GM23248 (cell line): ENCODE data around the gene PRELID1. TPM values are rescaled to one million over a fixed set of nuclear protein-coding genes. Genes with fewer than 3 reads are reported as not detected.
"Not testable (repeated sequence)": the region's sequence is repeated elsewhere in the genome, so short reads cannot be mapped to it uniquely, and the experiment has no call there.

Experiments used
- DNase-seq: peaks from one replicate; pipeline ENCODE4 v3.0.0-alpha.2; 2015
- H2AFZ ChIP-seq: fragments of 200-600 bp; sonication (generic); 2 replicates; pipeline ENCODE4 v1.6.1; 2016; ENCODE audit warnings: antibody characterized with exemption
- H3F3A ChIP-seq: fragments of 200-600 bp; sonication (generic); 2 replicates; pipeline ENCODE4 v1.6.1; 2016; ENCODE audit warnings: mild to moderate bottlenecking, antibody characterized with exemption, mixed run types; ENCODE audit not compliant: insufficient read depth
- H3K27ac ChIP-seq: fragments of 200-600 bp; sonication (generic); 2 replicates; pipeline ENCODE4 v1.5.1; 2016; ENCODE audit warnings: mild to moderate bottlenecking
- H3K27me3 ChIP-seq: fragments of 200-600 bp; sonication (generic); replicated peaks from 2 replicates; pipeline ENCODE4 v1.6.1; 2016; ENCODE audit warnings: mild to moderate bottlenecking; ENCODE audit not compliant: insufficient read depth
- H3K36me3 ChIP-seq: fragments of 200-600 bp; sonication (generic); 2 replicates; pipeline ENCODE4 v1.6.1; 2016; ENCODE audit warnings: low read depth, mild to moderate bottlenecking
- H3K4me1 ChIP-seq: fragments of 200-600 bp; sonication (generic); 2 replicates; pipeline ENCODE4 v1.6.1; 2016; ENCODE audit warnings: mild to moderate bottlenecking; ENCODE audit not compliant: insufficient read depth
- H3K4me2 ChIP-seq: fragments of 200-600 bp; sonication (generic); one replicate; pipeline ENCODE4 v1.6.1; 2016; ENCODE audit warnings: mild to moderate bottlenecking; ENCODE audit not compliant: unreplicated experiment
- H3K4me3 ChIP-seq: fragments of 200-600 bp; sonication (generic); 2 replicates; pipeline ENCODE4 v1.5.1; 2016; ENCODE audit warnings: mild to moderate bottlenecking
- H3K79me2 ChIP-seq: fragments of 200-600 bp; sonication (generic); 2 replicates; pipeline ENCODE4 v1.6.1; 2016; ENCODE audit warnings: mild to moderate bottlenecking; ENCODE audit not compliant: insufficient read depth
- H3K9ac ChIP-seq: fragments of 200-600 bp; sonication (generic); 2 replicates; pipeline ENCODE4 v1.6.1; 2016; ENCODE audit warnings: mild to moderate bottlenecking
- H3K9me2 ChIP-seq: fragments of 200-600 bp; sonication (generic); 2 replicates; pipeline ENCODE4 v1.6.1; 2016; ENCODE audit warnings: mixed run types, mild to moderate bottlenecking, moderate library complexity; ENCODE audit not compliant: insufficient read depth
- H3K9me3 ChIP-seq: fragments of 200-600 bp; sonication (generic); one replicate; pipeline ENCODE4 v1.6.1; 2017; ENCODE audit warnings: low read depth
- H4K20me1 ChIP-seq: fragments of 200-600 bp; sonication (generic); 2 replicates; pipeline ENCODE4 v1.6.0; 2016; ENCODE audit not compliant: insufficient read depth
- EZH2 ChIP-seq: fragments of 200-600 bp; sonication (generic); IDR thresholded peaks from 2 replicates; pipeline ENCODE4 v1.6.1; 2018; ENCODE audit warnings: antibody characterized with exemption, mild to moderate bottlenecking; ENCODE audit not compliant: insufficient read depth, poor library complexity, severe bottlenecking
- EZH2phosphoT487 ChIP-seq: fragments of 200-600 bp; sonication (generic); IDR thresholded peaks from 2 replicates; pipeline ENCODE4 v1.6.1; 2018; ENCODE audit warnings: antibody characterized with exemption, moderate library complexity, mild to moderate bottlenecking, low read depth; ENCODE audit not compliant: insufficient read depth
- WGBS, 2 experiments: methylation state at CpG; one replicate each; pipeline ENCODE4 v1.1.6; 2015 to 2017; ENCODE audit warnings: low lambda C conversion rate in 2 of 2, low coverage in 1 of 2; ENCODE audit errors: missing lambda C conversion rate in 2 of 2; 5-methylcytosine and 5-hydroxymethylcytosine counted together
- in situ Hi-C: fragments of 300-500 bp; cut with MboI; formaldehyde crosslinking; loops from 2 replicates; pipeline ENCODE4 v1.15.0; 2020
- polyA plus RNA-seq: library from polyadenylated mRNA; unstranded; fragments of >200 nt; fragmentation: Nextera tagmentation; extraction: Ambion mirVana; gene quantifications from 2 replicates; pipeline ENCODE4 v1.2.1, GENCODE V29; 2016
- total RNA-seq: library from RNA; depleted of rRNA; stranded (reverse); fragments of >200 nt; shearing (Covaris generic); gene quantifications from 2 replicates; pipeline ENCODE4 v1.2.3, GENCODE V29; 2014

The PRELID1 gene
- total and polyA plus RNA-seq, 2 experiments from 2014 or later, result 212 to 255 TPM

DNA sequence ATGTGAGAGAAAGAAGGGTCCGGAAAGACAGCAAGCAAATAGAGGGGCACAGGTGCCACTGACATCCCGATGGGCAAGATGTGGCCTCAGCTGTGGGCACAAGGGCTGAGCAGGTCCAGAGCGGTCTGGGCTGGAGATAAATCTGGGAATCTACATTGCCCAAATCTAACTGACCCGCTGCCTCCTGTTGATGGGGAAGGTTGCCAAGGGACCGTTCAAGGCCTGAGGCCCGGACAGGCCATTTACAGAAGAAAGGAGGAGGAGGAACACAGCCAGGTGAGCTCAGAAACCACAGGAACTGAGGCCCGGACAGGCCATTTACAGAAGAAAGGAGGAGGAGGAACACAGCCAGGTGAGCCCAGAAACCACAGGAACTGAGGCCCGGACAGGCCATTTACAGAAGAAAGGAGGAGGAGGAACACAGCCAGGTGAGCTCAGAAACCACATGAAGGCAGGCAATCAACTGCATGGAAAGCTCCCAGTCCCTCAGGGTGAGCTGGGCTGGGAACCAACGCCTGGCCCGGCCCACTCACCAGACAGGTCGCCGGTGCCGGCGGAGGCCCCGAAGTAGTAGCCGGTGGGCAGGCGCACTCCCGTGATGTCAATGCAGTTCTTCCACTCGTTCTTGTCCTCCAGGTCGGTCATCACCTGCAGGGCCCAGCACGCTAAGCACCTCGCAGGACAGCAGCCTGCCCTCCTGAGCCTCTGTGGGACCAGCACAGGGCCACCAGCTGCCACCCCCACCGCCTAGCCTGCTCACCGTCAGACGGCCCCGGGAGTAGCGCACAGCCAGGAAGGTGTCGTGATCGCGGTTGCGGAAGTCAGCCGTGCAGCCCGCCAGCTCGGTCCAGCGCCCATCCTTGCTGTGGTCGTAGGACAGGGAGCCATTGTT lies 33.2 kb downstream of the PRELID1 start:
- Histone ChIP-seq H2AFZ (no peak overlapping the region), H3K27me3 (no peaks in the 10 kb centered on the region), H3K4me1 (no peaks in the 10 kb centered on the region), H3K36me3 (peaks cover 4% of the 10 kb centered on the region; the same call in 1 of the 2 replicates), H4K20me1 (no peaks in the 10 kb centered on the region), H3K9ac (no peak overlapping the region), H3K4me2 (no peak overlapping the region), H3K9me2 (no peaks in the 10 kb centered on the region), H3F3A (no peaks in the 10 kb centered on the region), H3K9me3 (no peaks in the 10 kb centered on the region), H3K27ac (no peak overlapping the region), H3K4me3 (no peak overlapping the region), H3K79me2 (peaks cover 33% of the 10 kb centered on the region)
- in situ Hi-C loops, result no loop called here
- 94 to 96% methylated on average over 30 to 35 of the region's 36 CpGs for WGBS, 2 experiments
- TF ChIP-seq EZH2 (no peak), EZH2phosphoT487 (no peak)
- no peak for DNase-seq

DNA sequence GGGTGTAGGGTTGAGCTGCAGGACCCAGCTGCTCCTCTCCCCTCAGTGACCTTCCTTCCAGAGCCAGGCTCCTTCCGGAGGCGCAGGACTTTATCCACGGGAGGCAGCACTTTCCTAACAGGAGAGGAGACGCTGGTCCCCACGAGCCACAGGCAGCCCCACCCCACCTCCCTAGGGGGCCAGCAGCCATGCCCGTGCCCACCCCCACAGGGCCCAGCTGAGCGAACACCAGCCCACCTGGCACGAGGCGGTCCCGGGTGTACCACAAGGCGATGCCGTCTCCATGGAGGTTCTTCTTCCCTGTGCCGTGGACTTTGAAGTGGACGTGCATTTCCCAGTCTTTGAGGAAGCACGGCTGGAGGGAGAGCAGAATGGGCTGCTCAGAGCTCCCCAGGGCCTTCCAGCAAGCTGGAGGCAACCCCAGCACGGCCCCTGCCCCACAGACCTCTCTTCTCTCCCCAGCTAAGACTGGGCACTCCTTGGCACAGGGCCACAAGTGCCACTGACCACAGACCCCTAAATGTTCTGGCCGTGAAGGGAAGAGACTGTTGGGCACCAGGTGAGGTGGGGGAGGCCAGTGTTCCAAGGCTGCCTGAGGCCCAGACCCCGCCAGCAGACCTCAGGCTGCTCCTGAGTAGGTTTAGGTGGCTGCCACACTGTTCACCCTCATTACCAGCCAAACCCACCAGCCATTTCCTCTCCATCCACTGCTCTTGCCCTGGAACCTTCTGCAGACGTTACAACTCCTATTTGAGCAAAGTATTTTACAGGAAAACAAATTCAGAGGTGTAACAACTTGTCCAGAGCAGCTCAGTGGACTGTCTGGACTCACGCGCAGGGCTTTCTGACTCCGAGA lies 34.9 kb downstream of the PRELID1 start:
- Histone ChIP-seq H3K79me2 (peaks cover 49% of the 10 kb centered on the region), H3K9me3 (no peaks in the 10 kb centered on the region), H2AFZ (no peak overlapping the region), H3F3A (no peaks in the 10 kb centered on the region), H3K36me3 (peaks cover 4% of the 10 kb centered on the region), H4K20me1 (no peaks in the 10 kb centered on the region), H3K4me1 (no peaks in the 10 kb centered on the region), H3K9ac (no peak overlapping the region), H3K4me3 (no peak overlapping the region), H3K9me2 (no peaks in the 10 kb centered on the region), H3K4me2 (no peak overlapping the region), H3K27me3 (no peaks in the 10 kb centered on the region), H3K27ac (no peak overlapping the region)
- TF ChIP-seq EZH2phosphoT487, result no peak
- no peak for TF ChIP-seq EZH2
- in situ Hi-C loops, result no loop called here
- no peak for DNase-seq
- 93 to 96% methylated on average over 16 to 22 of the region's 22 CpGs for whole genome bisulfite sequencing, 2 experiments

DNA sequence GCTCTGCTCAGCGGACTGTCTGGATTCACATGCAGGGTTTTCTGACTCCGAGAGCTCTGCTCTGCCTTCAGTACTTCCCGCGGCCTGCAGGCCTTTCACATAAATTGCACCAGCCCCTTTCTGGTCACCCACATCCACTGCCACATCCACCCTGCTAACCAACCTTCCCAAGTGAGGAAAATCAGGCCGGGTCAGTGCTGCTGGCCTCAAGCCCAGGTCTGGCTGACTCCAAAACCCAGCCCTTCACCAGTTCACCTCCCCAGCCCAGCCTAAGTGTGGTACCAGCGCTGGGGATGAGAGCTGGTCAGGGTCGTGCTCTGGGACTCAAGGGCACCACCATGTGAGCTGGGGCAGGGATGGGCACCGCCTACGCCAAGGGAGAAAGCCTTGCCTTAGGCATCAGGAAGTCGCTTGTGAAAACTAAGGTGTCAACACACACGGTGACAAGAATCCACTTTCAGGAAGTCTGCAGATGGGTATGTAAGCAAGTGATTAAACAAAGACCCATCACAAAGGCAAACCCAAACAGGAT lies 35.6 kb downstream of the PRELID1 start:
- Histone ChIP-seq H3K27me3 (no peaks in the 10 kb centered on the region), H3K9ac (no peak overlapping the region), H3K79me2 (peaks cover 56% of the 10 kb centered on the region), H3K9me2 (no peaks in the 10 kb centered on the region), H3K4me2 (no peak overlapping the region), H3K9me3 (no peaks in the 10 kb centered on the region), H3F3A (no peaks in the 10 kb centered on the region), H4K20me1 (no peaks in the 10 kb centered on the region), H3K4me1 (no peaks in the 10 kb centered on the region), H3K27ac (no peak overlapping the region), H3K4me3 (no peak overlapping the region), H2AFZ (no peak overlapping the region), H3K36me3 (no peaks in the 10 kb centered on the region; the same call in none of the 2 replicates)
- no peak for DNase-seq
- WGBS, 2 experiments, result 75 to 77% methylated on average over 11 of the region's 11 CpGs
- in situ Hi-C loops, result no loop called here
- TF ChIP-seq EZH2phosphoT487, result no peak
- TF ChIP-seq EZH2, result no peak

GRCh38 chr5:177343000-177343399 lies 39.4 kb downstream of the PRELID1 start:
- in situ Hi-C loops, result not testable (repeated sequence)

More at GRCh38 chr5:177343000-177343399, 39.4 kb downstream of the PRELID1 start:
- H3K36me3 ChIP-seq, H3K27ac ChIP-seq, H3K4me3 ChIP-seq, H2AFZ ChIP-seq, DNase-seq, H3K9ac ChIP-seq, H3K4me2 ChIP-seq, H3K4me1 ChIP-seq, H3F3A ChIP-seq, H3K9me3 ChIP-seq, H3K27me3 ChIP-seq, H4K20me1 ChIP-seq, H3K9me2 ChIP-seq: not testable (repeated sequence)
- 92 to 96% methylated on average over 14 of the region's 14 CpGs for WGBS, 2 experiments
- peaks cover 94% of the 10 kb centered on the region for H3K79me2 ChIP-seq
